Thymus (tissue), 2 donors: ENCODE data around the gene TOM1L1. TPM values are rescaled to one million over a fixed set of nuclear protein-coding genes. Genes with fewer than 3 reads are reported as not detected.

Source experiments
- polyA plus RNA-seq: library from polyadenylated mRNA; stranded (reverse); fragments of 200-250 nt; gene quantifications from one replicate; pipeline ENCODE4 v1.2.3, GENCODE V29; 2013
- total RNA-seq: library from RNA; stranded (reverse); fragments of 120-200 nt; gene quantifications from one replicate; pipeline ENCODE4 v1.2.4, GENCODE V29; 2013
- donor health status: healthy.

TOM1L1 gene
- total and polyA plus RNA-seq, 2 donors, result 15.0 to 15.9 TPM

Other genes starting within 250 kb of the TOM1L1 start
- gene COX11, start 67.8 kb downstream of the TOM1L1 start, total RNA-seq, result 36.1 TPM
- gene COX11, start 67.8 kb downstream of the TOM1L1 start, polyA plus RNA-seq, result 34.5 TPM
- gene STXBP4, start 67.9 kb downstream of the TOM1L1 start, total RNA-seq, result 7.3 TPM
- 1.9 TPM for gene STXBP4, start 67.9 kb downstream of the TOM1L1 start, polyA plus RNA-seq